Left ventricle myocardium superior (tissue), 1 donor: ENCODE measurements around the gene GMDS. TPM values are rescaled to one million over a fixed set of nuclear protein-coding genes. Genes with fewer than 3 reads are reported as not detected.
A peak's percentile ranks its signal among the peaks of the same experiment; 100 is the strongest.

Experiments
- ATAC-seq: fragments of 200-7000 bp; cut with Tn5 transposase; one replicate; pipeline ENCODE4 v1.9.1; 2020; ENCODE audit warnings: mild to moderate bottlenecking, moderate library complexity
- DNase-seq: peaks from one replicate; pipeline ENCODE4 v3.0.0-alpha.2; 2020
- intact Hi-C: fragments of 100-400 bp; cut with micrococcal nuclease; formaldehyde crosslinking; loops from one replicate; pipeline ENCODE4 v1.11.0; 2022
- total RNA-seq: library from RNA; stranded (reverse); fragmentation: NEBNext Ultra II Directional; extraction: Animal tissue kit (Norgen Biotek cat#: 25700); gene quantifications from one replicate; pipeline ENCODE4 v1.2.1, GENCODE V29; 2021
- donor health status: DM: no; HTN: yes; CAD: no; lungs with severe emphysema.

The GMDS gene
- total RNA-seq, 1 donor from 2014 or later, result 6.4 TPM

- DNase-seq (no peak), ATAC-seq (no peak)
- intact Hi-C loops, result no loop called here
These were observed 28.5 kb downstream of the GMDS start for GRCh38 chr6:2216794-2217383.

GRCh38 chr6:2215342-2215741 lies 30.1 kb downstream of the GMDS start:
- no peak for ATAC-seq
- no peak for DNase-seq
- intact Hi-C loops, result no loop called here

DNA sequence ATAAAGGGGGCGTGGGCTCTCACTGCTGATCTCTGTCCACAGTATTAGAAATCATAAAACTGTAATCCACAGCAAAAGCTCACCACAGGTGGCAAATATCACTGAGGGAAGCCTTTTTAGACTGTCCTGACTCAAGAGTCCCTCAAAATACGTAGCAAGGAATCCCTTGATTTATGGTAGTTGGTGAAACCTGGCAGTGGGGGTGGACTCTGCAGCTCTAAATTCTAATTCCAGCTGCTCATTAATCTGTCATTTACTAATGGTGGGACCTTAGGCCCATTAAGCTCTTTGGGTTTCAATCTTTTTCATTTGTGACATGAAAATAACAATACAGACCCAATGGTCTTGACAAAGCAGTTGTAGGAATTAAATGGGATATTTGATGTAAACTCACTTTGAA lies 32.3 kb downstream of the GMDS start:
- intact Hi-C loops, result no loop called here
- DNase-seq, result no peak
- no peak for ATAC-seq

- DNase-seq (no peak), ATAC-seq (no peak)
- intact Hi-C loops, result no loop called here
These were observed 36.1 kb downstream of the GMDS start for GRCh38 chr6:2209226-2209809.

DNA sequence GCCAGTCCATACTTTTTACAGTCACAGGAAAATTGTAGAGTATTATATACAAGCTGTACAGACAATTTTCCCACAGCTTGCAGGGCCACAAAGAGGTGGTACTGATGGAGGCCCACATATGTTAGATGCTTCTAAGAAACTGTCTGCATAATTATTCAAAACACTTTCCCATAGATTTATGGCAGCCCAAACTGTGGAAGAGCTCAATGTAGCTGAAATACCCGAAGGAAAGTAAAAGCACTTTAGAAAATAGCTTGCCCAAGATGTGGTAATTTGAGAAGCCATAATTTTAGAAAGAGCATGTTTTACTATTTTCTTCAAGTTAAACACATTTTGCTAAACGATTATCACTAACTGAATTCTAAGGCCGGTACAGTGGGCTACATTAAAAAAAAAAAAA lies 36.9 kb downstream of the GMDS start:
- ATAC-seq, result no peak

GRCh38 chr6:2205396-2205795 lies 40.0 kb downstream of the GMDS start:
- DNase-seq (no peak), ATAC-seq (no peak)
- intact Hi-C loops, result no loop called here

More for the DNA sequence above, 36.9 kb downstream of the GMDS start:
- intact Hi-C loops, result no loop called here
- DNase-seq, result no peak

DNA sequence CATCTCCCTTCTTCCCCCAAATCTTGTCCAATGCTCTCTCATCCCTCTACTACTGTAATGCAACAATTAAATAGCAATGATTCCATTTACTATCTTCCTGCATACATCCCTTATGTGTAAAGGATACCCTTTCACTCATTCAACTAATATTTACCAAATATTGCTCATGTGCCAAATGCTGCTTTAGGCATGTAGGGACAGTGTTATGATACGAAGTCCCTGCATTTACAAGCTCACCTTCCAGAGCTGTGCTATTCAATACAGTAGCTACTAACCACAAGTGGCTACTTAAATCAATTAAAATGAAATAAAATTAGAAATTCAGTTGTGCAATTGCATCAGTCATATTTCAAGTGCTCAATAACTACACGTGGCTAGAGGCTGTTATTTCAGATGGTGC lies 41.1 kb downstream of the GMDS start:
- intact Hi-C loops, result no loop called here
- no peak for ATAC-seq
- no peak for DNase-seq

- peak; percentile 49 for ATAC-seq
- intact Hi-C loops, result no loop called here
- no peak for DNase-seq
These were observed 42.1 kb downstream of the GMDS start for GRCh38 chr6:2203264-2203663.

- intact Hi-C loops, result loop anchor here (5.0 kb wide), 1 partner anchor 596 kb away; no protein-coding TSS in a partner anchor
- ATAC-seq, result no peak
- DNase-seq, result no peak
These were observed 47.4 kb downstream of the GMDS start for GRCh38 chr6:2197984-2198383.

DNA sequence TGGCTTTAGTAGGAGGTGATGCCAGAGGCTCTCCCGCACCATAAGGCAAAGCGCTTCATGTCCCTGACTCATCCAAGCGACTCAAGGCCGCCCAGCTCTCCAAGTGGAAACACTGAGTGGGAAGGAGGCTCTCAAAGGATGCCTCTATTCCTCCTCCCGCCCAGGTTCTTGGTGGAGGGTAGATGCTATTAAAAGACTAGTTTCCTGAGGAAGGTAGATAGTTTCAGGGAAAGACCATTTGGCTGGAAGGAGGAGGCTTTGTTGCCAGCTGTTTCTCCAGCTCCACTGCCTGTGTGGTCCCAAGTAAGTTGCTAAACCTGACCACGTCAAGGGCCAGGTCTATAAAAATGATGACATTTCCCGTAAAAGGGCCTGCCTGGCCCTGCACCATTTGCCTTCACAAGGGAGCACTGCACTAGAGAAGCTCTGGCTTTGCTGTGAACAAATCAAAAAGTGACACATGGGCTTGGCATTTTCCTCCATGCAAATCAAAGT lies 48.2 kb downstream of the GMDS start:
- intact Hi-C loops, result loop anchor here (5.0 kb wide), 1 partner anchor 595 kb away; no protein-coding TSS in a partner anchor
- ATAC-seq (no peak), DNase-seq (no peak)

DNA sequence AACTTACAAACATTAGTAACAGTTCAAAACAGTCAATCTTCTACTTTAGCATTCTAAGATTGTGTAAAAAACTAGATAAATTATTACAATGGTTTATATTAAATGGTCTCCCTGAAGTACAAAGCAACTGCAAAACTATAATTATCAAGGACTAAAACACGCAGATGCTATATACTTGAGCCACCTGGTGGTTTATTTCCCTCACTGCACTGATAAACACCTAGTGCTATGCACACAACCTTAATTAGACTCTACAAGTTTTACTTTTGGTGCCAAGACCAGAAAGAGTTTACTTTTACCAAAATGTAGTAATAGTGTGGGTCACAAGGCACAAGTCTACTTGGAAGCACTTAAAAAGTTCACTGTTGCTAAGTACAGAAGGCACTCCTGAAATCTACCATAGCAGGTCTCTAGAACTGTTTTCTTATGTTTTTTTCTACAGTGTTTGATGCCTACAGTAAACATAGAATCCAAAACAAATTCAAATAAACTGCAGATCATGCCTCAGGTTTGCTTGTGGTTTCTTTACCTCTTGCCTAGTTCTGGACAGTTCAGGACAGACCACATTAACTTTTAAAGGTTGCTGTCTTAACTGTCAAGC lies 49.2 kb downstream of the GMDS start:
- ATAC-seq, result peak; percentile 63
- intact Hi-C loops, result loop anchor here (5.0 kb wide), 1 partner anchor 594 kb away; no protein-coding TSS in a partner anchor
- DNase-seq, result no peak

- no peak for ATAC-seq
These were observed 50.8 kb downstream of the GMDS start for GRCh38 chr6:2194643-2195042.

DNA sequence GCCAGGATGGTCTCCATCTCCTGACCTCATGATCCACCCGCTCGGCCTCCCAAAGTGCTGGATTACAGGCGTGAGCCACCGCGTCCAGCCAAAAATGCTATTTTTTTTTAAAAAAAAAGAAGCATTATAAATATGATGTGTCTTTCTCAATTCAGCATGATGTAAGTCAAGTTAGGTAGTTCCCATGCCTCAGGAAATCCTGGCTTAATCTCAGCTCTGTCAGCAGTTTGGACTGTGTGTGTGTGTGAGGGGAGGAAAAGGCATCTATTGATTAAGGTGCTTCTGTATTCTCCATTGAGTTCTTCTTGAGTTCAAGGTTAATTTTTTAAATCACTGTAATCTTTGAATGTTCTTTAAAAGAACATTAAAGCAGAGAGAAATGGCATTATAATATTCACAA lies 51.5 kb downstream of the GMDS start:
- DNase-seq (no peak), ATAC-seq (no peak)
- intact Hi-C loops, result no loop called here

More at GRCh38 chr6:2194643-2195042, 50.8 kb downstream of the GMDS start:
- no peak for DNase-seq
- intact Hi-C loops, result loop anchor here (5.0 kb wide), 1 partner anchor 592 kb away; no protein-coding TSS in a partner anchor

- no peak for ATAC-seq
- no peak for DNase-seq
- intact Hi-C loops, result no loop called here
These were observed 52.4 kb downstream of the GMDS start for GRCh38 chr6:2192976-2193375.

GRCh38 chr6:2191390-2191740 lies 54.0 kb downstream of the GMDS start:
- DNase-seq, result no peak
- intact Hi-C loops, result no loop called here
- no peak for ATAC-seq

- intact Hi-C loops, result no loop called here
- no peak for DNase-seq
- no peak for ATAC-seq
These were observed 54.6 kb downstream of the GMDS start for GRCh38 chr6:2190661-2191389.

- intact Hi-C loops, result no loop called here
- DNase-seq (no peak), ATAC-seq (no peak)
These were observed 56.5 kb downstream of the GMDS start for GRCh38 chr6:2188856-2189384.

- DNase-seq (no peak), ATAC-seq (no peak)
- intact Hi-C loops, result no loop called here
These were observed 57.0 kb downstream of the GMDS start for GRCh38 chr6:2188397-2188796.

DNA sequence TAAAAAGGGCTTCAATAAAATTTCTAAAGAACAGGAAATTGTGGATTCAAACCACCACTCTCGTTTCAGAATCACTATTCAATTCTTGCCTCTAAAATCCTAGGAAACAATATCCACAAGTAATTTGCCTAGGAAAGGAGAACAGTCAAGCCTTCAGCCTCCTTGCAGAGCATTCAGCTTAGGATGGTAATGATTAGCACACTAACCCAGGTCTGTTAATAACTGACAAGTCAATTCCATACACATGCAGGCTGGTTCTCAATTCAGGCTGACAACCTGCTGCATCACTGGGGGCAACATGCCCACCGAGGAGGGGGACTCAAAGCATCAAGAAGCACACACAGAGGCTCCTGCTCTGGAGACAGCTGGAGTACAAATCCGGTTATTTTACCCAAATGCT lies 57.6 kb downstream of the GMDS start:
- intact Hi-C loops, result no loop called here
- DNase-seq (no peak), ATAC-seq (no peak)

- intact Hi-C loops, result no loop called here
- DNase-seq (no peak), ATAC-seq (no peak)
These were observed 58.9 kb downstream of the GMDS start for GRCh38 chr6:2186516-2186915.
